PC-9 (cell line): ENCODE results near the gene OGFRL1. TPM values are rescaled to one million over a fixed set of nuclear protein-coding genes. Genes with fewer than 3 reads are reported as not detected.

Experiments
- BruUV-seq: library from RNA; stranded (reverse); fragments of 400-500 nt; replicated peaks from 2 replicates; lab custom pipeline; 2021; lab: Mats Ljungman, UMichigan
- CTCF ChIA-PET: fragments of 300-600 bp; sonication (Branson Sonifier 250); formaldehyde crosslinking; loops from one replicate; lab custom pipeline; 2022; ENCODE audit warnings: antibody characterized with exemption; lab: Charles Lee
- POLR2A ChIA-PET: fragments of 300-600 bp; sonication (Branson Sonifier 250); formaldehyde crosslinking; loops from one replicate; lab custom pipeline; 2022; ENCODE audit warnings: antibody characterized with exemption; ENCODE audit not compliant: unreplicated experiment; lab: Charles Lee
- DNase-seq, 2 experiments: peaks; one replicate each; pipeline versions ENCODE4 v3.0.0 to v3.0.0-alpha.2; 2015 to 2022; ENCODE audit warnings: mixed read lengths in 1 of 2
- H2AFZ ChIP-seq: fragments of 200-600 bp; sonication (generic); 2 replicates; pipeline ENCODE4 v1.8.1; 2017; ENCODE audit warnings: antibody characterized with exemption
- H3F3A ChIP-seq: fragments of 200-600 bp; sonication (generic); 2 replicates; pipeline ENCODE4 v1.8.1; 2017; ENCODE audit warnings: antibody characterized with exemption, mild to moderate bottlenecking, low read depth; ENCODE audit not compliant: insufficient read depth
- H3K27ac ChIP-seq: fragments of 200-600 bp; sonication (generic); 2 replicates; pipeline ENCODE4 v1.6.1; 2016; ENCODE audit warnings: mixed run types
- H3K27me3 ChIP-seq: fragments of 200-600 bp; sonication (generic); 2 replicates; pipeline ENCODE4 v1.6.1; 2016; ENCODE audit warnings: low read depth, mixed run types; ENCODE audit not compliant: insufficient read depth
- H3K36me3 ChIP-seq: fragments of 200-600 bp; sonication (generic); 2 replicates; pipeline ENCODE4 v1.6.1; 2016; ENCODE audit warnings: low read depth, mixed run types
- H3K4me1 ChIP-seq: fragments of 200-600 bp; sonication (generic); replicated peaks from 2 replicates; pipeline ENCODE4 v1.6.1; 2016; ENCODE audit warnings: mixed run types; ENCODE audit not compliant: insufficient read depth
- H3K4me2 ChIP-seq: fragments of 200-600 bp; sonication (generic); 2 replicates; pipeline ENCODE4 v1.6.1; 2017; ENCODE audit warnings: mixed run types
- H3K4me3 ChIP-seq: fragments of 200-600 bp; sonication (generic); 2 replicates; pipeline ENCODE4 v1.6.1; 2016; ENCODE audit warnings: mixed run types
- H3K79me2 ChIP-seq: fragments of 200-600 bp; sonication (generic); 2 replicates; pipeline ENCODE4 v1.6.1; 2017; ENCODE audit warnings: low read depth, mixed run types
- H3K9me2 ChIP-seq: fragments of 200-600 bp; sonication (generic); 2 replicates; pipeline ENCODE4 v1.8.1; 2017; ENCODE audit warnings: mild to moderate bottlenecking; ENCODE audit not compliant: insufficient read depth
- H3K9me3 ChIP-seq: fragments of 200-600 bp; sonication (generic); 2 replicates; pipeline ENCODE4 v1.8.1; 2016; ENCODE audit warnings: low read depth; ENCODE audit not compliant: insufficient read depth
- H4K20me1 ChIP-seq: fragments of 200-600 bp; sonication (generic); 2 replicates; pipeline ENCODE4 v1.8.1; 2017; ENCODE audit not compliant: insufficient read depth
- CTCF ChIP-seq: fragments of 200-600 bp; sonication (generic); conservative IDR thresholded peaks from 2 replicates; pipeline ENCODE4 v1.6.1; 2017; ENCODE audit warnings: mixed run types, antibody characterized with exemption, mild to moderate bottlenecking, moderate library complexity
- EZH2 ChIP-seq: fragments of 200-600 bp; sonication (generic); IDR thresholded peaks from 2 replicates; pipeline ENCODE4 v1.8.0; 2017; ENCODE audit warnings: antibody characterized with exemption, low read depth
- intact Hi-C: fragments of 100-400 bp; cut with micrococcal nuclease; formaldehyde crosslinking; loops from one replicate; pipeline ENCODE4 v1.10.0; 2022; ENCODE audit not compliant: unreplicated experiment
- total RNA-seq: library from RNA; stranded (reverse); gene quantifications from 2 replicates; pipeline ENCODE4 v1.2.3, GENCODE V29; 2021

The OGFRL1 gene
- total RNA-seq, 1 experiment from 2014 or later: 11.0 TPM

- CTCF ChIA-PET: interaction anchor here (1.0 kb wide), 1 partner anchor 38 kb away, joined by 3 read pairs; no protein-coding TSS in a partner anchor
- H3F3A ChIP-seq: peaks cover 10% of the 10 kb centered on the region; the same call in 1 of the 2 replicates
- no peak overlapping the region; the same call in 1 of the 2 replicates for H3K4me3 ChIP-seq
- peaks cover 29% of the 10 kb centered on the region for H3K4me1 ChIP-seq
- peak in 1 of 2 experiments; percentile 81 for DNase-seq
- H3K9me2 ChIP-seq: no peaks in the 10 kb centered on the region
- peak overlapping the region; percentile 49 for H3K4me2 ChIP-seq
- H3K36me3 ChIP-seq: no peaks in the 10 kb centered on the region
- intact Hi-C loops: no loop called here
- no peaks in the 10 kb centered on the region for H3K79me2 ChIP-seq
- no peaks in the 10 kb centered on the region; the same call in 1 of the 2 replicates for H3K9me3 ChIP-seq
- peak overlapping the region; percentile 47 for H3K27ac ChIP-seq
- H2AFZ ChIP-seq: no peak overlapping the region
- POLR2A ChIA-PET: interaction anchor here (0.6 kb wide), 1 partner anchor 9 kb away, joined by 4 read pairs; no protein-coding TSS in a partner anchor
- TF ChIP-seq EZH2 (no peak), CTCF (no peak)
- BruUV-seq: no TSS peak
- H3K27me3 ChIP-seq: no peaks in the 10 kb centered on the region
- no peaks in the 10 kb centered on the region for H4K20me1 ChIP-seq
These were observed 38.5 kb upstream of the OGFRL1 start for GRCh38 chr6:71250099-71250602.

- no TSS peak for BruUV-seq
- Histone ChIP-seq H3K4me3 (no peak overlapping the region), H3K4me2 (no peak overlapping the region), H2AFZ (no peak overlapping the region), H3K36me3 (no peaks in the 10 kb centered on the region), H3K9me3 (no peaks in the 10 kb centered on the region; the same call in 1 of the 2 replicates), H3K4me1 (peaks cover 29% of the 10 kb centered on the region), H3K79me2 (no peaks in the 10 kb centered on the region), H3K27me3 (no peaks in the 10 kb centered on the region), H3K9me2 (no peaks in the 10 kb centered on the region), H3F3A (peaks cover 10% of the 10 kb centered on the region; the same call in 1 of the 2 replicates), H4K20me1 (no peaks in the 10 kb centered on the region), H3K27ac (no peak overlapping the region)
- CTCF ChIA-PET: no interaction called here
- no peak for DNase-seq
- intact Hi-C loops: no loop called here
- POLR2A ChIA-PET: no interaction called here
- TF ChIP-seq CTCF (no peak), EZH2 (no peak)
These were observed 36.2 kb upstream of the OGFRL1 start for GRCh38 chr6:71252410-71252809.

GRCh38 chr6:71252960-71253359 lies 35.7 kb upstream of the OGFRL1 start:
- Histone ChIP-seq H3K27me3 (no peaks in the 10 kb centered on the region), H3K27ac (no peak overlapping the region), H3K36me3 (no peaks in the 10 kb centered on the region), H3K4me2 (no peak overlapping the region), H3K79me2 (no peaks in the 10 kb centered on the region), H2AFZ (no peak overlapping the region), H4K20me1 (no peaks in the 10 kb centered on the region), H3K4me1 (peaks cover 29% of the 10 kb centered on the region), H3F3A (peaks cover 9% of the 10 kb centered on the region; the same call in 1 of the 2 replicates), H3K9me2 (no peaks in the 10 kb centered on the region), H3K4me3 (no peak overlapping the region), H3K9me3 (no peaks in the 10 kb centered on the region; the same call in 1 of the 2 replicates)
- BruUV-seq: no TSS peak
- POLR2A ChIA-PET: no interaction called here
- TF ChIP-seq CTCF: no peak
- TF ChIP-seq EZH2: no peak
- intact Hi-C loops: no loop called here
- no peak for DNase-seq
- CTCF ChIA-PET: no interaction called here
